GM12801 (cell line): ENCODE results near the gene GRIP1.

ENCODE experiments used
- CTCF ChIP-seq: IDR thresholded peaks from one replicate; pipeline ENCODE4 v1.5.1; 2011; ENCODE audit warnings: control low read depth; ENCODE audit not compliant: insufficient read length; ENCODE audit errors: extremely low read depth

The GRIP1 gene

GRCh38 chr12:66331016-66331415 is 347.9 kb downstream of the GRIP1 start:
- TF ChIP-seq CTCF, result no peak

- TF ChIP-seq CTCF, result no peak
Observed at GRCh38 chr12:66329941-66330340, 348.9 kb downstream of the GRIP1 start.

- no peak for TF ChIP-seq CTCF
Observed at GRCh38 chr12:66323017-66323416, 355.9 kb downstream of the GRIP1 start.

GRCh38 chr12:66321435-66321834 is 357.4 kb downstream of the GRIP1 start:
- no peak for TF ChIP-seq CTCF

- no peak for TF ChIP-seq CTCF
Observed at GRCh38 chr12:66320996-66321395, 357.9 kb downstream of the GRIP1 start.

- TF ChIP-seq CTCF, result no peak
Observed at GRCh38 chr12:66319266-66319954, 359.5 kb downstream of the GRIP1 start.

GRCh38 chr12:66314278-66314677 is 364.6 kb downstream of the GRIP1 start:
- no peak for TF ChIP-seq CTCF

GRCh38 chr12:66312189-66312588 is 366.7 kb downstream of the GRIP1 start:
- no peak for TF ChIP-seq CTCF
